ENCODE data around the gene HEXD.

HEXD gene

GRCh38 chr17:82483836-82484235, 65.7 kb downstream of the HEXD start:
- in situ Hi-C loops (cut with HindIII; ENCODE audit: low sequenced_read_pairs), result no loop called here

DNA sequence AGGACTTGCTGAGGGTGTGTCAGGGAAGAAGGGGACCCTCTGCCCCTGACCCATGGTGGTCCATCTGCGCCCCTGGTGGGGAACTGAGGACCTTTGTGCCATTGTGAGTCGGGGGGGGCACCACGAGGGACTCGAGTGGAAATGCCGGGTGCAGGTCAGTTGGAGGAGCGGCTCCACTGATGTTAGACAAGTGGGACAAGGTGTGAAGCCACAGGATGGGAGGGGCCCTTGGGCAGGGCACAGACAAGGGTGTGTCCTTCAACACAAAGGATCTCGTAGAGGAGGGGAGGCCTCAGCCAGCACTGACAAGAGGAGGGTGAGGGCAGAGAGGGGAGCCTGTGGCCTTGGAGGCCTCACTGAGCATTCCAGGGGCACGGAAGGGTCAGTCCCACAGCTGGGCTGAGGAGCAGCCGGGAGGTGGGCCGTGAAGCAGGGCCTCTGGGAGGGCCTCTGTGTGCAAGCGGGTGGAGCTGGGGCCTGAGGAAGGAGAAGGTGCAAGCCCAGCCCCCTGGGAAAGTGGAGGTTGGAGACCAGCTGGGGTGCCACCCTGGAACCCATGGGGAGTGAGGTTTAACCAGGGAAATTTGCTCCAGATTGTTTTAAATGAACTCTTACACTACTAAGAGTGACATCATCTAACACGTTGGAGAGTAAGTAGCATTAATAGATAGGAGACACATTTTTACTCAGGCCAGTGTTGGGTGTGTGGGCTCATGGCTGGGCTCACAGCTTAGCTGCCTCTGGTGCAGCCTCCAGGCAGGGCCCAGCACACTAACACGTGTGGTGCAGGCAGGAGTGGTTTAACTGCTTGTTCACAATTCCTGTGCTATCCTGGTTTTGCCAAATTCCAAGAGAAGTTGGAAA, 68.3 kb downstream of the HEXD start:
- in situ Hi-C loops (cut with HindIII; ENCODE audit: low sequenced_read_pairs), result no loop called here

DNA sequence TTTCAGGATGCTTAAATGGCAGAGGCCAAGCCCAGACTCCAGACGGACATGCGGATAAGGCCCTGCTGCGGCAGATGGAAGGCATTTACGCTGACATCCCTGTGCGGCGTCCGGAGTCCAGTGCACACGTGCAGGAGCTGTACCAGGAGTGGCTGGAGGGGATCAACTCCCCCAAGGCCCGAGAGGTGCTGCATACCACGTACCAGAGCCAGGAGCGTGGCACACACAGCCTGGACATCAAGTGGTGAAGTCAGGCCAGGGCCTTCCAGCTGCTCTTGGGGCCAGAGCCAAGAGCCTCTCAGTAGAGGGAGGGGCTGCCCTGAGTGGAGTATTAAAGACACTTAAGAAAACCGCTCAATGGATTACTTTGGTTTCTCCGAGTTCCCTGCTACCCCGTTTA, 69.8 kb downstream of the HEXD start:
- in situ Hi-C loops (cut with HindIII; ENCODE audit: low sequenced_read_pairs), result no loop called here

DNA sequence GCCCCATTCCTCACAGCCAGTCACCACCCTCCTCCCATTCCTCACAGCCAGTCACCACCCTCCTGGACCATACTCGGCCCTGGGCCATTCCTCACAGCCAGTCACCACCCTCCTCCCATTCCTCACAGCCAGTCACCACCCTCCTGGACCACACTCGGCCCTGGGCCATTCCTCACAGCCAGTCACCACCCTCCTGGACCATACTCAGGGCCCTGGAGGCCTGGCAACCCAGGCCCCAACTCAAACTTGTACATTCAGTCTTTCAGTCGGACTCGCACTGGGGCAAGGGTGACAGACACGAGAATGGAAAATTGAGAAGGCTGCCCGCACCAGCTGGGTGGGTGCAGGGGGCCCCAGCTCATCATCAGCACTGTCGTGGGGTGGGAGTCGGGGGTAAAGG, 71.0 kb downstream of the HEXD start:
- in situ Hi-C loops (cut with HindIII; ENCODE audit: low sequenced_read_pairs), result no loop called here

GRCh38 chr17:82489851-82490511, 71.8 kb downstream of the HEXD start:
- in situ Hi-C loops (cut with HindIII; ENCODE audit: low sequenced_read_pairs), result no loop called here

DNA sequence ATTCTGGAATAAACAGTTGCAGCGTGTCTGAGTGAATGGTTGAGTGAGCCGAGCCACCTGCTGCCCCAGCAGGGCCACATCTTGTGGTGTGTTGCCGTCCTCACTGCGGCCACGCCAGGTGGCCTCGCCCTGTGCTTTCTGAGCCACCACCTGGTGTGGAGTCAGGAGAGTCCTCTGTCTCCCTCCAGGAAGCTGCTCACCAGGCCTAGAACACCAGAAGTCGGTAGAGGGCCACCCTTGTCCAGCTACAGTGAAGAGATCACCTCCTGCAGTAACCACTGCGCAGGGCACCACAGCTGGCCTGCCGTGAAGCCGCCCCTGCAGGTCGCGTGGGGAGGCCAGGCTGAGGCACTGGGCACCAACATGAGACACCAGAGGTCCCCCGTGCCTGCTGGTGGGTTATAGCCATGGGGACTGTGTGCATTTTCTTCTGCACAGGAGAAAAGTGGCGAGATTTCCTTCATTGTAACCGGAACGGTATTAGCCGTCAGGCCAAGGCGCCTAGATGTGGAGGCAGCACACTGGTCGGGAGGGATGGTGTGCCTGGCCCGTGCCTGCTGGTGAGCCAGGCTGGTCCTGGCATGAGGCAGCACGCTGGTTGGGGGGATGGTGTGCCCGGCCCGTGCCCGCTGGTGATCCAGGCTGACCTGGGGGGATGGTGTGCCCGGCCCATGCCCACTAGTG, 72.5 kb downstream of the HEXD start:
- in situ Hi-C loops (cut with HindIII; ENCODE audit: low sequenced_read_pairs), result no loop called here

- in situ Hi-C loops (cut with HindIII; ENCODE audit: low sequenced_read_pairs), result no loop called here
Measured at GRCh38 chr17:82491196-82491530, 73.0 kb downstream of the HEXD start.

DNA sequence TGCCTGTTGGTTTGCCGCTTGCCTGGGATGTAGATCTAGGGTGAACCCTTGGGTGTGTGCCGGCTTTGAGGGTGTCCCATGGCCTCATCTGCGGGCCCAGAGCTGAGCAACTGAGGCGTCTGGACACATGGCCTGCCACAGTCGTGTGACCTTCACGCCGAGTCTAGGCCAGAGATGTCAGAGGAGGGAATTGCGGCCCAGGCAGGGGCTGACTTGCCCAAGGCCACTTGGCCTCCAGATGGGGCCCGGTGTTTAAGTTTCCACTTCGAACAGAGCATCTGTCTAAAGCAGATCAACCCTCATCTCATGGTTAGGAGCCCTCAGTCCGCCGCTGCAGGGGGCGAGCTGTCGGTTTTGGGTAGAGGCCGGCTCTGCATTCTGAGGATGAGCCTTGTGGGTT, 73.4 kb downstream of the HEXD start:
- in situ Hi-C loops (cut with HindIII; ENCODE audit: low sequenced_read_pairs), result no loop called here
